IMR-90 (cell line): ENCODE measurements around the gene TLNRD1. TPM values are rescaled to one million over a fixed set of nuclear protein-coding genes. Genes with fewer than 3 reads are reported as not detected.

Experiments used
- ATAC-seq: fragments of 200-7000 bp; cut with Tn5 transposase; 2 replicates; pipeline ENCODE4 v1.9.1; 2020; ENCODE audit warnings: low read depth, mild to moderate bottlenecking, moderate library complexity
- BruUV-seq: library from RNA; stranded (reverse); fragments of 400-500 nt; replicated peaks from 2 replicates; lab custom pipeline; 2021; lab: Mats Ljungman, UMichigan
- CTCF ChIA-PET: fragments of 300-600 bp; formaldehyde crosslinking; extraction: SDS; loops from one replicate; lab custom pipeline; 2021; ENCODE audit warnings: antibody characterized with exemption; lab: Yijun Ruan, JAX
- POLR2A ChIA-PET: fragments of 300-600 bp; sonication (Branson Sonifier 250); formaldehyde crosslinking; loops from one replicate; lab custom pipeline; 2022; ENCODE audit warnings: antibody characterized with exemption; ENCODE audit not compliant: unreplicated experiment; lab: Charles Lee
- DNase-seq: peaks from one replicate; pipeline ENCODE4 v3.0.0; 2013
- H2AFZ ChIP-seq: replicated peaks from 2 replicates; pipeline ENCODE3; 2013; ENCODE audit warnings: low read length, mild to moderate bottlenecking; ENCODE audit not compliant: poor library complexity
- H2AK5ac ChIP-seq: 2 replicates; pipeline ENCODE4 v1.6.1; 2013; ENCODE audit warnings: low read depth, low read length, inconsistent platforms
- H2AK9ac ChIP-seq: replicated peaks from 2 replicates; pipeline ENCODE3; 2013; ENCODE audit warnings: mild to moderate bottlenecking, low read depth, low read length, moderate library complexity; ENCODE audit not compliant: poor library complexity
- H2BK120ac ChIP-seq: 2 replicates; pipeline ENCODE4 v1.6.1; 2013; ENCODE audit warnings: low read depth, low read length, inconsistent platforms
- H2BK15ac ChIP-seq: 3 replicates; pipeline ENCODE4 v1.6.1; 2013; ENCODE audit warnings: low read depth, low read length, inconsistent platforms
- H2BK20ac ChIP-seq: 2 replicates; pipeline ENCODE4 v1.6.1; 2013; ENCODE audit warnings: low read depth, mild to moderate bottlenecking, inconsistent platforms, low read length, moderate library complexity
- H2BK5ac ChIP-seq: 2 replicates; pipeline ENCODE4 v1.6.1; 2013; ENCODE audit warnings: mild to moderate bottlenecking, low read depth, low read length, inconsistent platforms; ENCODE audit not compliant: poor library complexity, severe bottlenecking
- H3K14ac ChIP-seq: replicated peaks from 2 replicates; pipeline ENCODE4 v1.6.1; 2013; ENCODE audit warnings: low read depth, low read length, inconsistent platforms
- H3K18ac ChIP-seq: 2 replicates; pipeline ENCODE4 v1.6.1; 2013; ENCODE audit warnings: low read depth, low read length, control low read depth
- H3K23ac ChIP-seq: 2 replicates; pipeline ENCODE4 v1.6.1; 2013; ENCODE audit warnings: low read depth, low read length, inconsistent platforms
- H3K27ac ChIP-seq: 2 replicates; pipeline ENCODE4 v1.5.1; 2013; ENCODE audit warnings: mild to moderate bottlenecking, control low read depth, low read length; ENCODE audit not compliant: insufficient read depth
- H3K27me3 ChIP-seq: 2 replicates; pipeline ENCODE4 v1.6.1; 2013; ENCODE audit warnings: low read length; ENCODE audit not compliant: control insufficient read depth, insufficient read depth
- H3K36me3 ChIP-seq: 2 replicates; pipeline ENCODE4 v1.6.1; 2013; ENCODE audit warnings: low read length, mixed read lengths; ENCODE audit not compliant: control insufficient read depth, insufficient read depth
- H3K4ac ChIP-seq: 2 replicates; pipeline ENCODE4 v1.6.1; 2013; ENCODE audit warnings: low read depth, low read length, inconsistent platforms
- H3K4me1 ChIP-seq: 2 replicates; pipeline ENCODE4 v1.6.1; 2013; ENCODE audit warnings: low read length, mixed read lengths; ENCODE audit not compliant: control insufficient read depth, insufficient read depth
- H3K4me2 ChIP-seq: 2 replicates; pipeline ENCODE4 v1.6.1; 2013; ENCODE audit warnings: low read depth, mild to moderate bottlenecking, control low read depth, low read length, moderate library complexity
- H3K4me3 ChIP-seq: 2 replicates; pipeline ENCODE4 v1.5.1; 2013; ENCODE audit warnings: low read depth, mild to moderate bottlenecking, control low read depth, low read length, moderate library complexity; ENCODE audit not compliant: insufficient read depth
- H3K56ac ChIP-seq: 2 replicates; pipeline ENCODE4 v1.6.1; 2013; ENCODE audit warnings: low read length, inconsistent platforms; ENCODE audit not compliant: insufficient read depth; ENCODE audit errors: extremely low read depth
- H3K79me1 ChIP-seq, 2 experiments: 2 replicates each; pipeline ENCODE4 v1.6.1; 2013; ENCODE audit warnings: low read length in 2 of 2, inconsistent platforms in 1 of 2, low read depth in 1 of 2
- H3K9ac ChIP-seq: 2 replicates; pipeline ENCODE4 v1.6.1; 2013; ENCODE audit warnings: low read depth, low read length, control low read depth
- H3K9me1 ChIP-seq: 2 replicates; pipeline ENCODE4 v1.6.1; 2013; ENCODE audit warnings: low read length, inconsistent platforms; ENCODE audit not compliant: insufficient read depth
- H3K9me3 ChIP-seq: 2 replicates; pipeline ENCODE4 v1.6.1; 2013; ENCODE audit warnings: low read length; ENCODE audit not compliant: control insufficient read depth, insufficient read depth
- H4K20me1 ChIP-seq: 2 replicates; pipeline ENCODE4 v1.6.1; 2013; ENCODE audit warnings: low read length, inconsistent platforms; ENCODE audit not compliant: insufficient read depth
- H4K5ac ChIP-seq: 2 replicates; pipeline ENCODE4 v1.6.1; 2013; ENCODE audit warnings: mild to moderate bottlenecking, low read depth, low read length, control low read depth
- H4K8ac ChIP-seq, 2 experiments: 2 replicates each; pipeline ENCODE4 v1.6.1; 2013; ENCODE audit warnings: low read depth in 2 of 2, low read length in 2 of 2, control low read depth in 1 of 2, inconsistent platforms in 1 of 2
- H4K91ac ChIP-seq: 2 replicates; pipeline ENCODE4 v1.6.1; 2013; ENCODE audit warnings: low read depth, low read length, inconsistent platforms; ENCODE audit not compliant: insufficient read depth
- BHLHE40 ChIP-seq: fragments of 150-350 bp; IDR thresholded peaks from 2 replicates; pipeline ENCODE4 v1.6.1; 2016; ENCODE audit warnings: mild to moderate bottlenecking, low read depth, low read length
- CEBPB ChIP-seq: IDR thresholded peaks from 2 replicates; pipeline ENCODE4 v1.6.1; 2012; ENCODE audit warnings: low read depth, low read length, improper control_type of control experiment
- CHD1 ChIP-seq: IDR thresholded peaks from 2 replicates; pipeline ENCODE4 v1.6.1; 2012; ENCODE audit warnings: low read depth, low read length, improper control_type of control experiment
- FOS ChIP-seq: fragments of 150-350 bp; IDR thresholded peaks from 2 replicates; pipeline ENCODE4 v1.6.1; 2016; ENCODE audit warnings: low read depth, low read length
- MAFK ChIP-seq: IDR thresholded peaks from 2 replicates; pipeline ENCODE4 v1.6.1; 2012; ENCODE audit warnings: low read depth, low read length, improper control_type of control experiment
- MAZ ChIP-seq: IDR thresholded peaks from 2 replicates; pipeline ENCODE4 v1.6.1; 2012; ENCODE audit warnings: low read depth, mild to moderate bottlenecking, low read length, improper control_type of control experiment, moderate library complexity, borderline replicate concordance
- MXI1 ChIP-seq: IDR thresholded peaks from 2 replicates; pipeline ENCODE4 v1.6.1; 2012; ENCODE audit warnings: low read depth, mild to moderate bottlenecking, low read length, moderate library complexity, borderline replicate concordance
- NFE2L2 ChIP-seq: fragments of 150-350 bp; IDR thresholded peaks from 2 replicates; pipeline ENCODE4 v1.6.1; 2016; ENCODE audit warnings: low read depth, mild to moderate bottlenecking, low read length
- POLR2A ChIP-seq: IDR thresholded peaks from 2 replicates; pipeline ENCODE4 v1.6.1; 2012; ENCODE audit warnings: mild to moderate bottlenecking, low read depth, low read length
- RAD21 ChIP-seq: IDR thresholded peaks from 2 replicates; pipeline ENCODE4 v1.6.1; 2012; ENCODE audit warnings: low read length, improper control_type of control experiment
- RCOR1 ChIP-seq: IDR thresholded peaks from 2 replicates; pipeline ENCODE4 v1.6.1; 2012; ENCODE audit warnings: mild to moderate bottlenecking, low read length, improper control_type of control experiment; ENCODE audit not compliant: insufficient replicate concordance
- RFX5 ChIP-seq: IDR thresholded peaks from 2 replicates; pipeline ENCODE4 v1.8.0; 2012; ENCODE audit warnings: low read depth, mild to moderate bottlenecking, low read length, moderate library complexity
- SMC3 ChIP-seq: fragments of 150-350 bp; IDR thresholded peaks from 2 replicates; pipeline ENCODE4 v1.6.1; 2016; ENCODE audit warnings: low read depth, mild to moderate bottlenecking, antibody characterized with exemption, low read length, moderate library complexity
- WGBS, 2 experiments: methylation state at CpG; one replicate each; pipeline versions ENCODE4 v1.1.5 to v1.1.7; 2013; ENCODE audit warnings: missing lambda C conversion rate in 2 of 2; ENCODE audit not compliant: insufficient read length in 1 of 2; ENCODE audit errors: extremely low coverage in 2 of 2; 5-methylcytosine and 5-hydroxymethylcytosine counted together
- dilution Hi-C: fragments of 300-500 bp; cut with HindIII; formaldehyde crosslinking; loops from one replicate; pipeline ENCODE4 v1.14.3; 2018; ENCODE audit warnings: low sequenced_read_pairs; ENCODE audit not compliant: unreplicated experiment
- in situ Hi-C: fragments of 300-500 bp; cut with MboI; formaldehyde crosslinking; loops from 3 replicates; pipeline ENCODE4 v1.14.3; 2019; ENCODE audit warnings: low sequenced_read_pairs, inconsistent platforms, mixed read lengths
- intact Hi-C: fragments of 100-400 bp; cut with micrococcal nuclease; formaldehyde crosslinking; loops from 2 replicates; pipeline ENCODE4 v1.10.0; 2022
- polyA plus RNA-seq, 3 experiments: library from polyadenylated mRNA; depleted of rRNA; stranded (reverse); fragments of >200 nt; gene quantifications; 2 replicates each; pipeline ENCODE4 v1.2.3, GENCODE V29; 2012; ENCODE audit warnings: low replicate concordance in 1 of 3
- total RNA-seq: library from RNA; depleted of rRNA; stranded (reverse); fragments of >200 nt; gene quantifications from 2 replicates; pipeline ENCODE4 v1.2.3, GENCODE V29; 2012
- TF ChIP-seq, protein P1 (sequence below): conservative IDR thresholded peaks from 2 replicates; pipeline ENCODE4 v1.5.1; 2012; ENCODE audit warnings: mild to moderate bottlenecking, low read depth, low read length, improper control_type of control experiment
- TF ChIP-seq, protein P2 (sequence below): fragments of 150-350 bp; IDR thresholded peaks from 2 replicates; pipeline ENCODE4 v1.6.1; 2016; ENCODE audit warnings: low read depth, mild to moderate bottlenecking, low read length, moderate library complexity, borderline replicate concordance
- TF ChIP-seq, protein P3 (sequence below): fragments of 150-350 bp; IDR thresholded peaks from 2 replicates; pipeline ENCODE4 v1.6.1; 2017; ENCODE audit warnings: mild to moderate bottlenecking, antibody characterized with exemption, low read length, low read depth

TLNRD1 gene
- total and polyA plus RNA-seq, 2 of the 4 experiments (the other 2 are of a cell fraction), result 2.2 to 6.8 TPM

DNA sequence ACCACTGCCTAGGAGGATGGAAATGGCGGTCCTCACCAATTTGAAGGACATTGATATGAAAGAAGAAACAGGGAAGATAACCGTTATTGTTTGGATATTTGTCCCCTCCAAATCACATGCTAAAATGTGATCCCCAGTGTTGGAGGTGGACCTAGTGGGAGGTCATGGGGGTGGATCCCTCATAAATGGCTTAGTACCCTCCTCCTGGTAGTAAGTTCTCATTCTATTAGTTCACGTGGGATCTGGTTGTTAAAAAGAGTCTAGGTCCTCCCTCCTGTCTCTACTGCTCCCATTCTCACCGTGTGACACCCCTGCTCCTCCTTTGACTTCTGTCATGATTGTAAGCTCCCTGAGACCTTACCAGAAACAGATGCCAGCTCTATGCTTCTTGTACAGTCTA is 30.5 kb downstream of the TLNRD1 start:
- Histone ChIP-seq H3K4ac (no peak overlapping the region), H3K9me3 (peaks cover 5% of the 10 kb centered on the region), H3K36me3 (no peaks in the 10 kb centered on the region), H2BK5ac (no peak overlapping the region), H2AFZ (no peak overlapping the region), H3K23ac (no peak overlapping the region), H3K4me2 (no peak overlapping the region), H2BK120ac (no peak overlapping the region), H3K14ac (no peak overlapping the region), H3K56ac (no peak overlapping the region), H3K27ac (no peak overlapping the region), H2AK9ac (no peak overlapping the region), H3K27me3 (no peaks in the 10 kb centered on the region), H2BK20ac (no peak overlapping the region), H4K8ac (no peak overlapping the region), H3K79me1 (peaks cover 0 to 4% of the 10 kb centered on the region in 2 experiments; a peak in 1 of 4 replicates), H2AK5ac (no peak overlapping the region), H3K9ac (no peak overlapping the region), H2BK15ac (no peak overlapping the region), H3K9me1 (0 out of 2 replicates have a peak, but pooled peaks cover 4% of the 10 kb centered on the region), H4K20me1 (no peaks in the 10 kb centered on the region), H3K4me1 (peaks cover 4% of the 10 kb centered on the region), H4K91ac (no peak overlapping the region), H3K18ac (no peak overlapping the region), H4K5ac (no peak overlapping the region), H3K4me3 (no peak overlapping the region)
- ATAC-seq (no peak), DNase-seq (no peak)
- ChIA-PET CTCF (no interaction called here), POLR2A (no interaction called here)
- in situ Hi-C loops, result no loop called here
- intact Hi-C loops, result no loop called here
- no CpG with 5 or more reads among the region's 4 CpGs for WGBS, 2 experiments
- TF ChIP-seq CHD1 (no peak), RCOR1 (no peak), RAD21 (no peak), FOS (no peak), RFX5 (no peak), MXI1 (no peak), NFE2L2 (no peak), POLR2A (no peak), CEBPB (no peak), SMC3 (no peak), MAFK (no peak), MAZ (no peak), BHLHE40 (no peak)
- TF ChIP-seq, protein P1, sequence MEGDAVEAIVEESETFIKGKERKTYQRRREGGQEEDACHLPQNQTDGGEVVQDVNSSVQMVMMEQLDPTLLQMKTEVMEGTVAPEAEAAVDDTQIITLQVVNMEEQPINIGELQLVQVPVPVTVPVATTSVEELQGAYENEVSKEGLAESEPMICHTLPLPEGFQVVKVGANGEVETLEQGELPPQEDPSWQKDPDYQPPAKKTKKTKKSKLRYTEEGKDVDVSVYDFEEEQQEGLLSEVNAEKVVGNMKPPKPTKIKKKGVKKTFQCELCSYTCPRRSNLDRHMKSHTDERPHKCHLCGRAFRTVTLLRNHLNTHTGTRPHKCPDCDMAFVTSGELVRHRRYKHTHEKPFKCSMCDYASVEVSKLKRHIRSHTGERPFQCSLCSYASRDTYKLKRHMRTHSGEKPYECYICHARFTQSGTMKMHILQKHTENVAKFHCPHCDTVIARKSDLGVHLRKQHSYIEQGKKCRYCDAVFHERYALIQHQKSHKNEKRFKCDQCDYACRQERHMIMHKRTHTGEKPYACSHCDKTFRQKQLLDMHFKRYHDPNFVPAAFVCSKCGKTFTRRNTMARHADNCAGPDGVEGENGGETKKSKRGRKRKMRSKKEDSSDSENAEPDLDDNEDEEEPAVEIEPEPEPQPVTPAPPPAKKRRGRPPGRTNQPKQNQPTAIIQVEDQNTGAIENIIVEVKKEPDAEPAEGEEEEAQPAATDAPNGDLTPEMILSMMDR, result no peak
- TF ChIP-seq, protein P2, sequence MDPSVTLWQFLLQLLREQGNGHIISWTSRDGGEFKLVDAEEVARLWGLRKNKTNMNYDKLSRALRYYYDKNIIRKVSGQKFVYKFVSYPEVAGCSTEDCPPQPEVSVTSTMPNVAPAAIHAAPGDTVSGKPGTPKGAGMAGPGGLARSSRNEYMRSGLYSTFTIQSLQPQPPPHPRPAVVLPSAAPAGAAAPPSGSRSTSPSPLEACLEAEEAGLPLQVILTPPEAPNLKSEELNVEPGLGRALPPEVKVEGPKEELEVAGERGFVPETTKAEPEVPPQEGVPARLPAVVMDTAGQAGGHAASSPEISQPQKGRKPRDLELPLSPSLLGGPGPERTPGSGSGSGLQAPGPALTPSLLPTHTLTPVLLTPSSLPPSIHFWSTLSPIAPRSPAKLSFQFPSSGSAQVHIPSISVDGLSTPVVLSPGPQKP, result no peak
- TF ChIP-seq, protein P3, sequence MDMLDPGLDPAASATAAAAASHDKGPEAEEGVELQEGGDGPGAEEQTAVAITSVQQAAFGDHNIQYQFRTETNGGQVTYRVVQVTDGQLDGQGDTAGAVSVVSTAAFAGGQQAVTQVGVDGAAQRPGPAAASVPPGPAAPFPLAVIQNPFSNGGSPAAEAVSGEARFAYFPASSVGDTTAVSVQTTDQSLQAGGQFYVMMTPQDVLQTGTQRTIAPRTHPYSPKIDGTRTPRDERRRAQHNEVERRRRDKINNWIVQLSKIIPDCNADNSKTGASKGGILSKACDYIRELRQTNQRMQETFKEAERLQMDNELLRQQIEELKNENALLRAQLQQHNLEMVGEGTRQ, result no peak
- dilution Hi-C loops, result no loop called here
- no TSS peak for BruUV-seq
